ENCODE measurements around the gene TYMP. TPM values are rescaled to one million over a fixed set of nuclear protein-coding genes. Genes with fewer than 3 reads are reported as not detected.
A peak's percentile ranks its signal among the peaks of the same experiment; 100 is the strongest.

The TYMP gene
- total RNA-seq, 3 donors from 2014 or later (not counting 1 experiment from before 2014, with no cell fraction given), result 17.7 to 44.6 (median 32.4) TPM

DNA sequence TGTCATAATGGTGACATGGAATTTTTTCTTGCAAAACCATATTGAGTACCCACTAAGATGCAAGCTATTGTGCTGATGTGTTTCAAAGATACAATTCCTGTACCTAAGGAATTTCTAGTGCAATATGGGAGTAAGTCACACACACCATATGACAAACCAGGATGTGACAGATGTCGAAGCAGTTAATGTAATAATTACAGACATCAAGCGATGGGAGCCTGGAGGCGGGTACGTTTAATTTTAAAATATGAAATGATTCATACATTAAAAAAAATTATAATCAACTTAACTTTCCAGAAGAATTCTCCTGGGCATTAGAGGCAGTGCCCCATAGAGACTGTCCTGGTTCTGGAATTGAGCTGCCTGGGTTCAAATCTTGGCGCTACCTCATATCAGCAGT lies 26.9 kb upstream of the TYMP start:
- ATAC-seq, result no peak
- Histone ChIP-seq H3K36me3 (ENCODE audit: control insufficient read depth, insufficient read depth, low read length) (no peaks in the 10 kb centered on the region), H3K4me3 (ENCODE audit: low read length) (no peak overlapping the region), H3K27me3 (ENCODE audit: control insufficient read depth, insufficient read depth, low read length) (no peaks in the 10 kb centered on the region), H3K4me1 (ENCODE audit: control insufficient read depth, insufficient read depth, low read length) (peaks cover 3% of the 10 kb centered on the region), H3K27ac (ENCODE audit: low read length) (no peak overlapping the region), H3K9me3 (ENCODE audit: control insufficient read depth, insufficient read depth, low read length) (no peaks in the 10 kb centered on the region)
- intact Hi-C loops (cut with micrococcal nuclease), result no loop called here
- Mint-ChIP-seq H3K27me3 (ENCODE audit: low read depth in 2 of 2) (no peaks in the 10 kb centered on the region), H3K4me1 (peaks cover 12 to 14% of the 10 kb centered on the region in 2 donors), H3K9me3 (no peaks in the 10 kb centered on the region), H3K27ac (no peak overlapping the region), H3K36me3 (no peaks in the 10 kb centered on the region), H3K4me3 (no peak overlapping the region)
- 98% methylated on average over 3 of the region's 5 CpGs for WGBS (ENCODE audit: insufficient coverage)
- no peak for DNase-seq
- TF ChIP-seq, protein P1, sequence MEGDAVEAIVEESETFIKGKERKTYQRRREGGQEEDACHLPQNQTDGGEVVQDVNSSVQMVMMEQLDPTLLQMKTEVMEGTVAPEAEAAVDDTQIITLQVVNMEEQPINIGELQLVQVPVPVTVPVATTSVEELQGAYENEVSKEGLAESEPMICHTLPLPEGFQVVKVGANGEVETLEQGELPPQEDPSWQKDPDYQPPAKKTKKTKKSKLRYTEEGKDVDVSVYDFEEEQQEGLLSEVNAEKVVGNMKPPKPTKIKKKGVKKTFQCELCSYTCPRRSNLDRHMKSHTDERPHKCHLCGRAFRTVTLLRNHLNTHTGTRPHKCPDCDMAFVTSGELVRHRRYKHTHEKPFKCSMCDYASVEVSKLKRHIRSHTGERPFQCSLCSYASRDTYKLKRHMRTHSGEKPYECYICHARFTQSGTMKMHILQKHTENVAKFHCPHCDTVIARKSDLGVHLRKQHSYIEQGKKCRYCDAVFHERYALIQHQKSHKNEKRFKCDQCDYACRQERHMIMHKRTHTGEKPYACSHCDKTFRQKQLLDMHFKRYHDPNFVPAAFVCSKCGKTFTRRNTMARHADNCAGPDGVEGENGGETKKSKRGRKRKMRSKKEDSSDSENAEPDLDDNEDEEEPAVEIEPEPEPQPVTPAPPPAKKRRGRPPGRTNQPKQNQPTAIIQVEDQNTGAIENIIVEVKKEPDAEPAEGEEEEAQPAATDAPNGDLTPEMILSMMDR (IDR thresholded peaks at IDR 0.05), result no peak

GRCh38 chr22:50553310-50553709 lies 23.5 kb upstream of the TYMP start:
- peaks cover 5 to 14% of the 10 kb centered on the region in 2 donors for H3K4me1 Mint-ChIP-seq
- H3K36me3 Mint-ChIP-seq, result no peaks in the 10 kb centered on the region
- H3K4me3 Mint-ChIP-seq, result no peak overlapping the region
- H3K4me1 ChIP-seq (ENCODE audit: control insufficient read depth, insufficient read depth, low read length), result peaks cover 18% of the 10 kb centered on the region
- H3K9me3 Mint-ChIP-seq, result no peaks in the 10 kb centered on the region
- H3K4me3 ChIP-seq (ENCODE audit: low read length), result no peak overlapping the region
- intact Hi-C loops (cut with micrococcal nuclease), result no loop called here
- H3K27me3 ChIP-seq (ENCODE audit: control insufficient read depth, insufficient read depth, low read length), result no peaks in the 10 kb centered on the region
- 85% methylated on average over 8 of the region's 8 CpGs for WGBS (ENCODE audit: insufficient coverage)
- no peak overlapping the region for H3K27ac Mint-ChIP-seq
- ATAC-seq, result no peak
- TF ChIP-seq, protein P1 (IDR thresholded peaks at IDR 0.05), result no peak
- H3K9me3 ChIP-seq (ENCODE audit: control insufficient read depth, insufficient read depth, low read length), result no peaks in the 10 kb centered on the region
- no peaks in the 10 kb centered on the region for H3K36me3 ChIP-seq (ENCODE audit: control insufficient read depth, insufficient read depth, low read length)
- no peak for DNase-seq
- H3K27me3 Mint-ChIP-seq (ENCODE audit: low read depth in 2 of 2), result no peaks in the 10 kb centered on the region
- H3K27ac ChIP-seq (ENCODE audit: low read length), result no peak overlapping the region

DNA sequence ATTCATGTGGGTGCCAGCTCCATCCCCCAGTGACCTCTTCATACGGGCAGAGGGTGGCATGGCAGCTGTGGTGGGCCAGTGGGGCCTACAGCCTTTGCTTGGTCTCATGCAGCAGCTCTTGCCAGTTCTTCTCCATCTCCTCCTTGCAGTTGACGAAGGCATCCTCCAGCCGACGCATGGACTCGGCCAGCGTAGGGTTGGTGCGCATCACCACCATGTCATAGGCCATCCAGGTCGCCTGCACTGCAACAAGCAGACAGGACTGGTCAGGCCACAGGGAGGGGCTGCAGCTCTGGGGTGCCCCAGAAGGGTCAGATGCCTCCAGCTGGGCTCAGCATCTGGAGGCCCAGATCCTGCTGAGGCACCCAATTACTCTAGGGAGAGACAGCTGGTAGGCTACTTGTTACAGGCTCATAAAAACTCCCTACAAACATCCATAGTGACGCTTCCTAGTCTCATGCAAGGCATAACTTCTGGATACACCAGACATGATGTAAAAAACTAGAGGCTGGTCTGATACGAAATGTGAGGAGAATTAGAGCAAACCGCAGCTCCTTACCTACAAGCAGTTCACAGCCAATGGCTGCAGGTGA lies 21.4 kb upstream of the TYMP start:
- TF ChIP-seq, protein P1 (IDR thresholded peaks at IDR 0.05), result no peak
- no peak for ATAC-seq
- Histone ChIP-seq H3K9me3 (ENCODE audit: control insufficient read depth, insufficient read depth, low read length) (no peaks in the 10 kb centered on the region), H3K27me3 (ENCODE audit: control insufficient read depth, insufficient read depth, low read length) (no peaks in the 10 kb centered on the region), H3K4me3 (ENCODE audit: low read length) (no peak overlapping the region), H3K27ac (ENCODE audit: low read length) (no peak overlapping the region), H3K36me3 (ENCODE audit: control insufficient read depth, insufficient read depth, low read length) (no peaks in the 10 kb centered on the region), H3K4me1 (ENCODE audit: control insufficient read depth, insufficient read depth, low read length) (peaks cover 27% of the 10 kb centered on the region)
- intact Hi-C loops (cut with micrococcal nuclease), result no loop called here
- H3K36me3 Mint-ChIP-seq, result no peaks in the 10 kb centered on the region
- H3K27ac Mint-ChIP-seq, result no peak overlapping the region
- no peak overlapping the region for H3K4me3 Mint-ChIP-seq
- no peak for DNase-seq
- H3K9me3 Mint-ChIP-seq, result no peaks in the 10 kb centered on the region
- 97% methylated on average over 11 of the region's 11 CpGs for WGBS (ENCODE audit: insufficient coverage)
- peaks cover 5 to 18% of the 10 kb centered on the region in 2 donors for H3K4me1 Mint-ChIP-seq
- H3K27me3 Mint-ChIP-seq (ENCODE audit: low read depth in 2 of 2), result no peaks in the 10 kb centered on the region

DNA sequence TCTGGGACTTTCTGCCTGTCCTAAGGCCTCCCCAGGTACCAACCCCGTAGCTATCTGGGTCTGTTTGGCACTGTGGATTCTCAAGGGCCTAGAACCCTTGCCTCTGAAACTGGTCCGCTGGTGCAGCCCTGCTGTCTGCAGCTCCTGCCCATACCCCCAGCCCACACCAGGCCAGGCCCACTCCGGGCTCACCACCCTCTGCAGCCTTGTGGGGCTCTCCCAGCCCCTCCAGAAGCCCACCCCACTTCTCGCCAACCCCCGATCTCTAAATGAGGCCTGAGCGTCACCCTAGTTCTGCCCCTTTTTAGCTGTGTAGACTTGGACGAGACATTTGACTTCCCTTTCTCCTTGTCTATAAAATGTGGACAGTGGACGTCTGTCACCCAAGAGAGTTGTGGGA lies 20.6 kb upstream of the TYMP start:
- 94% methylated on average over 8 of the region's 8 CpGs for WGBS (ENCODE audit: insufficient coverage)
- Histone ChIP-seq H3K36me3 (ENCODE audit: control insufficient read depth, insufficient read depth, low read length) (no peaks in the 10 kb centered on the region), H3K4me1 (ENCODE audit: control insufficient read depth, insufficient read depth, low read length) (peaks cover 36% of the 10 kb centered on the region), H3K27ac (ENCODE audit: low read length) (no peak overlapping the region), H3K4me3 (ENCODE audit: low read length) (no peak overlapping the region), H3K27me3 (ENCODE audit: control insufficient read depth, insufficient read depth, low read length) (no peaks in the 10 kb centered on the region), H3K9me3 (ENCODE audit: control insufficient read depth, insufficient read depth, low read length) (no peaks in the 10 kb centered on the region)
- no peak for ATAC-seq
- no peaks in the 10 kb centered on the region for H3K27me3 Mint-ChIP-seq (ENCODE audit: low read depth in 2 of 2)
- H3K9me3 Mint-ChIP-seq, result no peaks in the 10 kb centered on the region
- TF ChIP-seq, protein P1 (IDR thresholded peaks at IDR 0.05), result no peak
- peak overlapping the region; percentile 74 for H3K4me3 Mint-ChIP-seq
- DNase-seq, result no peak
- intact Hi-C loops (cut with micrococcal nuclease), result no loop called here
- H3K27ac Mint-ChIP-seq, result peak overlapping the region in 1 of 2 donors; percentile 40
- H3K36me3 Mint-ChIP-seq, result no peaks in the 10 kb centered on the region
- H3K4me1 Mint-ChIP-seq, result peaks cover 5 to 27% of the 10 kb centered on the region in 2 donors

Measured in natural killer cell (primary cell).